GM18508 (cell line): Measurements from ENCODE around the gene CBX7.

ENCODE experiments used
- ATAC-seq: cut with Tn5 transposase; IDR thresholded peaks from one replicate; pipeline ENCODE4 v1.9.1; 2021; ENCODE audit warnings: moderate number of reproducible peaks; ENCODE audit not compliant: insufficient read depth, unreplicated experiment

Gene CBX7

DNA sequence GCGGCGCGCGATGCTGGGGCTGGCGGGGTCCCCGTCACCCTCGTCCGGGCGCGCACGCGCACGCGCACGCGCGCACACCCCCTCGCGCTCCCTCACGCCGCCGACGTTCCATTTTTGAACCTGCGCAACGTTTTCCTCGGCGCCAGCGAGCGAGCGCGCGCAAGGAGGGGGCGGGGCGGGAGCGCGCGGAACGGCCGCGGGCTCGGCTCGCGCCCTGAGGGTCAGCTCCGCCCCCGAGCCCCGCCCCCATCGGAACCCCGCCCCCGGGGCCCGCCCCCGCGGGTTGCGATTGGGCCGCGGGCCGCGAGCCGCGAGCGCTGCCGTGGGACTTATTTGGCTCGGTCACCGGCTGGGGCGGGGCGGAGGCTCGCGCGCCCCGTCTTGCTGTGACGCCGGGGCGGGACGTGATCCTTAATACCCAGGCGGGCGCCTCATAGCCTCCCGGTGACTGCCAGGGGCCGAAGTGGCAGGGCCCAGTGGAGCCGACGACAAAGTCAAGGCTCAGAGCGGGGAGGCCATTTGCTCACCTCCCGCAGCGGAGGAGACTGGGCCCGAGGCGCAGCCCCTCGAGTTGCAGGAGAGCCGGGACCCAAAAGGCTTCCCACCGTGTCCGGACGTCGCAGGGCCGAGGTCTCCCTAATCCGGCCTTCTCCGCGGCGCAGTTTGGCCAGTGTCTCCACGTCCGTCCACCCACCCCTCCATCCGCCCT lies at the start of gene CBX7:
Gene CBX7 (minus strand): TSS at position 170 of the 709 bp plus-strand sequence. CDS start 236 bp downstream, outside the sequence.
- no peak for ATAC-seq

GRCh38 chr22:39197578-39197977 lies 45.1 kb upstream of the CBX7 start:
- ATAC-seq = no peak

GRCh38 chr22:39194098-39194497 lies 41.6 kb upstream of the CBX7 start:
- ATAC-seq = no peak

DNA sequence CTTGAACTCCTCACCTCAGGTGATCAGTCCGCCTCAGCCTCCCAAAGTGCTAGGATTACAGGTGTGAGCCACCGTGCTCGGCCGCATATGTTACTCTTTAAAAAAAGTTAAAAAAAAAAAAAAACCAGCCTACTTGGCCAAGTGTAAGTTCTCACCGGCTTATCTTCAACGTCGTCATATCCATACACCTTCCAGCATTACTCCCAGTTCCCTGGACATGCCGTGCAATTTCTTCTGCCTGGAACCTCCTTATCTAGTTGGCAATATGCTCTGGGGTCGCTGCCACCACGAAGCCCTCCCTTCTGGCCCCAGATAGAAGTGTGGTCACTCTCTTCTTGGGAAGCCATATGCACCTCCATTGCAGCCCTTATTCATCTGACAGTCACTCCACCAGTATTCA lies 36.3 kb upstream of the CBX7 start:
- ATAC-seq = no peak

GRCh38 chr22:39185601-39186012 lies 33.1 kb upstream of the CBX7 start:
- ATAC-seq = no peak

- no peak for ATAC-seq
Measured at GRCh38 chr22:39184586-39185577, 32.4 kb upstream of the CBX7 start.

GRCh38 chr22:39183991-39184585 lies 31.6 kb upstream of the CBX7 start:
- ATAC-seq = no peak

DNA sequence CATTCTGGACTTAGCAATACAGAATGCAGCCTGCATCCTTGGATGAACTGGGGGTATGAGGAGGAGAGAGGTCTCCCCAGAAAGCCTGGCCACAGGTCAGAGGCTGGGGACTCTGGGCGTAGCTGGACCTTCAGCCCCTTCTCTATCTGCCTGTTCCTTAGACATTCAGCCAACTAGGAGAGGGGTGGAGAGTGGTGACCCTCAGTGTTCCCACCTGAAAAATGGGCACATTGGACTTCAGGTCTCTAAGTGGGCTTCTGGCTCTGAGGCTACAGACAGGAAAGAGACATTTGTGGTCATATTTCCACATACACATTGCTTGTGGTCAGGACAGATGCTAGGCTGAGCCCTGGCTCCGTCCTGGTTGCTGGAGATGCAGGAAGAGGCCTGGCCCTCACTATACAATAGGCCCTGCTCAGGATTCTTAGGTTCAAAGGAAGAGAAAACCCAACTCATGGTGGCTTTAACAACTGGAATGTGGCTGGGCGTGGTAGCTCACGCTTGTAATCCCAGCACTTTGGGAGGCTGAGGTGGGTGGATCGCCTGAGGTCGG lies 30.1 kb upstream of the CBX7 start:
- ATAC-seq = no peak

DNA sequence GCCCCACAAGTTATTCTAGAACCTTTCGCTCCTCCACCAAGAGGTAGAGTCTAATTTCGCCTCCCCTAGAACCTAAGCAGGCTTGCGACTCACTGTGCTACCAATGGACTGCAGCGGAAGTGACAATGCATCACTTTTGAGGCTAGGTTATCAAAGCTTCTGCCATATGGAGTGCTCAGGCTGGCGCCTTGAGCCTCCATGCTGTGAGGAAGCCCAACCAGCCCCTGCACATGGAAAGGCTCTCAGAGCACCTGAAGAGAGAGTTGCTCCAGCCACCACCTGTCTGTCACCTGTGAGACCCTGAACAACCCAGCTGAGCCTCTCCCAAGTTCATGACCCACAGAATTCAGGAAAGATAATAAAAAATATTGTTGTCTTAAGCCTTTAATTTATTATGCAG lies 29.3 kb upstream of the CBX7 start:
- no peak for ATAC-seq

DNA sequence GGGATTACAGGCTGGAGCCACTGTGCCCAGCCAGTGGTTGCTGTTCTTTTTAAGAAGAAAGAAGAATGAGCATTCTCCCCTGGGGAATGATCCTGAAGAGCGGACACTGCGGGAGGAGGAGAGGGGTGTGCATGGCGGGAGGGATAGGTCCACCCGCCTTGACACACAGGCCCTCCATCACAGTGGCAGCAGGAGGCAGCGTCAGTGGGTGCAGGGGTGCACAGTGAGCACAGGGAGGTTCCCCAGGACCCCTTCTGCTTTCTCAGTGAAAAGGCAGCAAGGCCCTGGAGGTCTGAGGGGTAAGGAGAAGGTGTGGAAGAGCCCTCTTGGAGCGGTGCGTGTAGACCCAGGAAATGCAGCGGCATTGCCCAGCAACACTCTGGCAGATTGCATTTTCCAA lies 28.9 kb upstream of the CBX7 start:
- no peak for ATAC-seq

DNA sequence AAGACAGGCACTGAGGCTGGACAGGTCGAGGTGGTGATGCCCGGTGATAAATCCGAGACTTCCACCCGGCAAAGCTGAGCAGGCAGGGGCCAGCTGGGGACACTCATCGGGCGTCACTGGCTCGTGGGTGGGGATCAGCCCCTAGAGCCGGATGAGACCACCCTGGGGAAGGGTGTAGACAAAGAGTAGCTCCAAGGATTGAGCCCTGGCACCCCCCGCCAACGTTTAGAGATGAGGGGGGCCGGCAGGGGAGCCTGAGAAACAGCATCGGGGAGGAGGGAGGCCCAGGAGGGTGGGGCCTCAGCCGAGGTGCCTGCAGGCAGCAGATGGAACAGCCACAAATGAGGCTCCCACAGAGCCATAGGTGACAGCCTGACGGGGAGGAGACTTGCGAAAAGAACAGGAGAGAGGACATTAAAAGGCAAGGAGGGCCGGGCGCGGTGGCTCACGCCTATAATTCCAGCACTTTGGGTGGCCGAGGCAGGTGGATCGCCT lies 27.4 kb upstream of the CBX7 start:
- ATAC-seq = no peak

DNA sequence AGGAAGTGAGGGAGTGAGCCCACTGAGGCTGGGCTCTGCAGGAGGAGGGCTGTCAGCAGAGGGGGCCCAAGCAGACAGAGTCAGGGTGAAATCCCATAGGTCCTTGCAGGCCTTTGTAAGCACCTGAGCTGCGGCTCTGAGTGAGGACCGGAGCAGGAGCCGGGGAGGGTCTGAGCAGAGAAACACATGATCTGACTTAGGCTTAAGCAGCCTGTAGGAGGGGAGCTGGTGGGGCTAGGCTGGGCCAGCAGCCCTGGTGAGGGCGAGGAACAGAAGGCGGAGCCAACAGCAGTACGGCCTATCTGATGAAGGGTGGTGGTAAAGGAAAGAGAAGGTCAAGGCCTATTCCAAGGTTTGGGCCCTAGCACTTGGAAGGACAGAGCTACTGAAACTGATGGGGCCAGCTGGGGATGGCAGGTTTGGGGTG lies 26.9 kb upstream of the CBX7 start:
- ATAC-seq = no peak

GRCh38 chr22:39178206-39179111 lies 26.0 kb upstream of the CBX7 start:
- ATAC-seq = no peak

GRCh38 chr22:39177791-39178190 lies 25.3 kb upstream of the CBX7 start:
- ATAC-seq = no peak

- ATAC-seq = no peak
Measured at GRCh38 chr22:39177456-39177775, 24.9 kb upstream of the CBX7 start.

- no peak for ATAC-seq
Measured at GRCh38 chr22:39176714-39177455, 24.4 kb upstream of the CBX7 start.

DNA sequence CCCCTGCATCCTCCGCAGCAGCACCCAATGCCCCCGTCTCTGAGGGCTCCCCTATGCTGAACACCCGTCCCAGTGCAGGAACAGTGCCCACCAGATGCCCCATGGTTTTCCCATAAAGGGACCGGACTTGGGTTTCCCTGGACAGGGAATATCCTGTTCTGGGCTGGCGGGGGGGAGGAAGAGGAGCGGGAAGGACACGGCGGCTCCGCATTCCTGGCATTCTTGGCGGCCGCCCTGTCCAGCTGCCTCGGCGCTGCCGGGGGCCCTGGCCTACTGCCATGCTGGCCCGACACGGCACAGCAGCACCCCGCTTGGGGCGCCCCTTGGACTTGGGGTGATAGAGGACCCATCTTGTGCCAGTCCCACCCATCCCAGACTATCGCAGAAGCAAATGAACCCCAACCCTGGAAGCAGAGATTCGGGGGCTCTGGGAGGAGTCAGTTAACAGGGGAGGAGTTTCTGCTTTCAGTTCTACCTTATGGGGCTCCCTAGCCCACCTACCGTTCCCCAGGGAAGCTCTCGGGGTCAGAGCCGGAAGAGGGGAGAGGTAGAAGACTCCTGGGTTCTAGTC lies 23.7 kb upstream of the CBX7 start:
- no peak for ATAC-seq

DNA sequence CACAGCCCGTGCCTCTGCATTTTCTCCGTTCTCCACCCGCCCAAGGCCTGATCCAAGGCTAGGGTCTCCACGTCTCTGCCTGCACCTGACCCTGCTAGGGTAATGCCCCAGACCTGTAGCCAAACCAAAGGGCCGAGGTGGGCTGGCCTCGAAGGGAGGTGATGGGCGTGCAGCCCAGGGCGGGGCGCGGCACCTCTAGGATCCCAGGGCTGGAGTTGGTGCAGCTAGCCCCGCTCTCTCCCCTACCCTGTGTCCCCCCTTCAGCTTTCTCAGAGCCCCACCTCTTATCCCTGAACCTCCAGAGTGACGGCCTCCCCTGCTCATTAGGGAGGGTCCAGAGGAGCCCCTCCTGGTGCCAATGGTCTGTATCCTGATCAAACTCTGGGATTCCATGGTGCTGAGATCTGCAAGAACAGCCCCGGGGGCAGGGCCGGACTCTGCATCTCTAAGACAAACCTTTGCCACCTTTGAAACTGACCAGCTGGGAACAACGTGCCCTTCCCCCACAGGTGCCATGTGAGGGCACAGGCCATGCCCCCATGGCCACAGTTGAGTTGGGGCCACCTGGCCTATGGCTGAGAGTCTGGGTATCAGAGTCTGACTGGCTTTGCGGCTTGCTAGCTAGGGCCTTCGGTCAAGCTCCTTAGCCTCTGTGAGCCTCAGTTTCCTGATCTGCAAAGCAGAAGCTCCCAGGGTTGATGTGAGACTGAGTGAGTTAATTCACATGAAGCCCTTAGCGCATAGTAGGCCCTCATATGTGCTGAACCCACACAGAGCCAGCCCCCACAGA lies 23.1 kb upstream of the CBX7 start:
- no peak for ATAC-seq
